Neural cell (in vitro differentiated cells): ENCODE results near the gene GPR152. TPM values are rescaled to one million over a fixed set of nuclear protein-coding genes. Genes with fewer than 3 reads are reported as not detected.

Experiments used
- H2AFZ ChIP-seq: fragments of 200-600, 300-800 bp; sonication (generic), shearing (Covaris generic); 2 replicates; pipeline ENCODE4 v1.6.0; 2014; ENCODE audit warnings: low read depth, mild to moderate bottlenecking, antibody characterized with exemption, low read length, moderate library complexity
- H3F3A ChIP-seq: fragments of 200-600 bp; shearing (Covaris generic); 2 replicates; pipeline ENCODE4 v1.6.1; 2016; ENCODE audit warnings: mild to moderate bottlenecking, moderate library complexity, mixed read lengths, antibody characterized with exemption, low read length; ENCODE audit not compliant: insufficient read depth, poor library complexity, severe bottlenecking
- H3K27ac ChIP-seq: fragments of 200-600, 300-800 bp; sonication (generic), shearing (Covaris generic); 2 replicates; pipeline ENCODE4 v1.5.1; 2014; ENCODE audit warnings: mild to moderate bottlenecking, low read length, moderate library complexity
- H3K27me3 ChIP-seq: fragments of 300-800, 200-600 bp; sonication (generic), shearing (Covaris generic); 2 replicates; pipeline ENCODE4 v1.6.0; 2014; ENCODE audit warnings: mild to moderate bottlenecking, low read depth, low read length, moderate library complexity; ENCODE audit not compliant: insufficient read depth
- H3K36me3 ChIP-seq: fragments of 300-800, 200-600 bp; sonication (generic), shearing (Covaris generic); 2 replicates; pipeline ENCODE4 v1.5.1; 2014; ENCODE audit warnings: mild to moderate bottlenecking, antibody characterized with exemption, low read length, moderate library complexity; ENCODE audit not compliant: insufficient read depth
- H3K4me2 ChIP-seq: fragments of 300-800, 200-600 bp; sonication (generic), shearing (Covaris generic); 2 replicates; pipeline ENCODE4 v1.6.0; 2014; ENCODE audit warnings: mild to moderate bottlenecking, low read length
- H3K4me3 ChIP-seq: fragments of 300-800, 200-600 bp; sonication (generic), shearing (Covaris generic); 2 replicates; pipeline ENCODE4 v1.5.1; 2014; ENCODE audit warnings: mild to moderate bottlenecking, low read length, moderate library complexity
- H3K79me2 ChIP-seq: fragments of 200-600 bp; shearing (Covaris generic); replicated peaks from 2 replicates; pipeline ENCODE4 v1.6.0; 2014; ENCODE audit warnings: mild to moderate bottlenecking, low read length, moderate library complexity; ENCODE audit not compliant: insufficient read depth
- H3K9ac ChIP-seq: fragments of 300-800, 200-600 bp; sonication (generic), shearing (Covaris generic); 2 replicates; pipeline ENCODE4 v1.6.1; 2016; ENCODE audit warnings: mild to moderate bottlenecking, low read length, mixed read lengths
- H3K9me2 ChIP-seq: fragments of 200-600 bp; shearing (Covaris generic); 2 replicates; pipeline ENCODE4 v1.6.1; 2016; ENCODE audit warnings: mild to moderate bottlenecking, low read length, mixed read lengths; ENCODE audit not compliant: insufficient read depth
- H3K9me3 ChIP-seq: fragments of 200-600, 300-800 bp; sonication (generic), shearing (Covaris generic); 2 replicates; pipeline ENCODE4 v1.6.1; 2016; ENCODE audit warnings: mild to moderate bottlenecking, mixed run types, low read length, moderate library complexity, mixed read lengths
- H4K20me1 ChIP-seq: fragments of 200-600 bp; shearing (Covaris generic); 2 replicates; pipeline ENCODE4 v1.6.1; 2016; ENCODE audit warnings: mild to moderate bottlenecking, mixed run types; ENCODE audit not compliant: insufficient read depth
- EP300 ChIP-seq: fragments of 450-650 bp; conservative IDR thresholded peaks from 2 replicates; pipeline ENCODE4 v1.6.1; 2014; ENCODE audit warnings: antibody characterized with exemption, mild to moderate bottlenecking, moderate library complexity; ENCODE audit not compliant: poor library complexity, severe bottlenecking
- EZH2 ChIP-seq: fragments of 200-600, 300-800 bp; shearing (Covaris generic), sonication (generic); IDR thresholded peaks from 2 replicates; pipeline ENCODE4 v1.6.1; 2014; ENCODE audit warnings: antibody characterized with exemption, low read length, borderline replicate concordance, mild to moderate bottlenecking; ENCODE audit not compliant: insufficient read depth, poor library complexity, severe bottlenecking
- MXI1 ChIP-seq: fragments of 450-650 bp; conservative IDR thresholded peaks from 2 replicates; pipeline ENCODE4 v1.6.1; 2014; ENCODE audit warnings: antibody characterized with exemption, mild to moderate bottlenecking; ENCODE audit not compliant: poor library complexity, severe bottlenecking
- POLR2AphosphoS5 ChIP-seq: IDR thresholded peaks from 2 replicates; pipeline ENCODE4 v1.6.1; 2012
- RAD21 ChIP-seq: fragments of 450-650 bp; conservative IDR thresholded peaks from 2 replicates; pipeline ENCODE4 v1.6.1; 2014; ENCODE audit warnings: antibody characterized with exemption, mild to moderate bottlenecking, moderate library complexity
- SMC3 ChIP-seq: fragments of 450-650 bp; conservative IDR thresholded peaks from 2 replicates; pipeline ENCODE4 v1.6.1; 2014; ENCODE audit warnings: antibody characterized with exemption, mild to moderate bottlenecking, moderate library complexity; ENCODE audit not compliant: poor library complexity
- TAF1 ChIP-seq: IDR thresholded peaks from 2 replicates; pipeline ENCODE4 v1.6.1; 2012; ENCODE audit warnings: low read depth
- polyA plus RNA-seq: library from polyadenylated mRNA; depleted of rRNA; stranded (reverse); fragments of >200 nt; gene quantifications from 2 replicates; pipeline ENCODE4 v1.2.3, GENCODE V29; 2014
- TF ChIP-seq, protein P1 (sequence below): fragments of 450-650 bp; IDR thresholded peaks from 2 replicates; pipeline ENCODE4 v1.5.1; 2014; ENCODE audit warnings: antibody characterized with exemption, mild to moderate bottlenecking, moderate library complexity; ENCODE audit not compliant: poor library complexity, severe bottlenecking
- TF ChIP-seq, protein P2 (sequence below): IDR thresholded peaks from 2 replicates; pipeline ENCODE4 v1.6.1; 2012; ENCODE audit warnings: borderline replicate concordance

The GPR152 gene
- polyA plus RNA-seq, 1 donor from 2014 or later, result not detected

DNA sequence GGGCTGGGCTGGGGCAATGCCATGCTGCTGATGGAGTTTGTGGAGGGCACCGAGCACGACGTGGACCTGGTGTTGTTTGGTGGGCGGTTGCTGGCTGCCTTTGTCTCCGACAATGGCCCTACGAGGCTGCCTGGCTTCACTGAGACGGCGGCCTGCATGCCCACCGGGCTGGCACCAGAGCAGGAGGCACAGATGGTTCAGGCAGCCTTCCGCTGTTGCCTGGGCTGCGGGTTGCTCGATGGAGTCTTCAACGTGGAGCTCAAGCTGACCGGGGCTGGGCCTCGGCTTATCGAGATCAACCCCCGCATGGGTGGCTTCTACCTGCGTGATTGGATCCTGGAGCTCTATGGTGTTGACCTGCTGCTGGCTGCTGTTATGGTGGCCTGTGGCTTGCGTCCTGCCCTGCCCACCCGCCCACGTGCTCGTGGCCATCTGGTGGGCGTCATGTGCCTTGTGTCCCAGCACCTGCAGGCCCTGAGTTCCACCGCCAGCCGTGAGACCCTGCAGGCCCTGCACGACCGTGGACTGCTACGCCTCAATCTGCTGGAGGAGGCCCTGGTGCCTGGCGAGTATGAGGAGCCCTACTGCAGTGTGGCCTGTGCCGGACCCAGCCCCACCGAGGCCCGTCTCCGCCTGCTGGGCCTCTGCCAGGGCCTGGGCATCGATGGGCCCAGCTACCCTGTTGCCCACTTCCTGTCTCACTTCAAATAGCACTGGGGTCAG lies 28.5 kb downstream of the GPR152 start:
- TF ChIP-seq, protein P1, sequence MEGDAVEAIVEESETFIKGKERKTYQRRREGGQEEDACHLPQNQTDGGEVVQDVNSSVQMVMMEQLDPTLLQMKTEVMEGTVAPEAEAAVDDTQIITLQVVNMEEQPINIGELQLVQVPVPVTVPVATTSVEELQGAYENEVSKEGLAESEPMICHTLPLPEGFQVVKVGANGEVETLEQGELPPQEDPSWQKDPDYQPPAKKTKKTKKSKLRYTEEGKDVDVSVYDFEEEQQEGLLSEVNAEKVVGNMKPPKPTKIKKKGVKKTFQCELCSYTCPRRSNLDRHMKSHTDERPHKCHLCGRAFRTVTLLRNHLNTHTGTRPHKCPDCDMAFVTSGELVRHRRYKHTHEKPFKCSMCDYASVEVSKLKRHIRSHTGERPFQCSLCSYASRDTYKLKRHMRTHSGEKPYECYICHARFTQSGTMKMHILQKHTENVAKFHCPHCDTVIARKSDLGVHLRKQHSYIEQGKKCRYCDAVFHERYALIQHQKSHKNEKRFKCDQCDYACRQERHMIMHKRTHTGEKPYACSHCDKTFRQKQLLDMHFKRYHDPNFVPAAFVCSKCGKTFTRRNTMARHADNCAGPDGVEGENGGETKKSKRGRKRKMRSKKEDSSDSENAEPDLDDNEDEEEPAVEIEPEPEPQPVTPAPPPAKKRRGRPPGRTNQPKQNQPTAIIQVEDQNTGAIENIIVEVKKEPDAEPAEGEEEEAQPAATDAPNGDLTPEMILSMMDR, result no peak
- TF ChIP-seq SMC3 (no peak), EZH2 (no peak), EP300 (no peak), POLR2AphosphoS5 (no peak), RAD21 (no peak), MXI1 (no peak), TAF1 (no peak)
- TF ChIP-seq, protein P2, sequence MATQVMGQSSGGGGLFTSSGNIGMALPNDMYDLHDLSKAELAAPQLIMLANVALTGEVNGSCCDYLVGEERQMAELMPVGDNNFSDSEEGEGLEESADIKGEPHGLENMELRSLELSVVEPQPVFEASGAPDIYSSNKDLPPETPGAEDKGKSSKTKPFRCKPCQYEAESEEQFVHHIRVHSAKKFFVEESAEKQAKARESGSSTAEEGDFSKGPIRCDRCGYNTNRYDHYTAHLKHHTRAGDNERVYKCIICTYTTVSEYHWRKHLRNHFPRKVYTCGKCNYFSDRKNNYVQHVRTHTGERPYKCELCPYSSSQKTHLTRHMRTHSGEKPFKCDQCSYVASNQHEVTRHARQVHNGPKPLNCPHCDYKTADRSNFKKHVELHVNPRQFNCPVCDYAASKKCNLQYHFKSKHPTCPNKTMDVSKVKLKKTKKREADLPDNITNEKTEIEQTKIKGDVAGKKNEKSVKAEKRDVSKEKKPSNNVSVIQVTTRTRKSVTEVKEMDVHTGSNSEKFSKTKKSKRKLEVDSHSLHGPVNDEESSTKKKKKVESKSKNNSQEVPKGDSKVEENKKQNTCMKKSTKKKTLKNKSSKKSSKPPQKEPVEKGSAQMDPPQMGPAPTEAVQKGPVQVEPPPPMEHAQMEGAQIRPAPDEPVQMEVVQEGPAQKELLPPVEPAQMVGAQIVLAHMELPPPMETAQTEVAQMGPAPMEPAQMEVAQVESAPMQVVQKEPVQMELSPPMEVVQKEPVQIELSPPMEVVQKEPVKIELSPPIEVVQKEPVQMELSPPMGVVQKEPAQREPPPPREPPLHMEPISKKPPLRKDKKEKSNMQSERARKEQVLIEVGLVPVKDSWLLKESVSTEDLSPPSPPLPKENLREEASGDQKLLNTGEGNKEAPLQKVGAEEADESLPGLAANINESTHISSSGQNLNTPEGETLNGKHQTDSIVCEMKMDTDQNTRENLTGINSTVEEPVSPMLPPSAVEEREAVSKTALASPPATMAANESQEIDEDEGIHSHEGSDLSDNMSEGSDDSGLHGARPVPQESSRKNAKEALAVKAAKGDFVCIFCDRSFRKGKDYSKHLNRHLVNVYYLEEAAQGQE, result no peak
- Histone ChIP-seq H3K27me3 (no peaks in the 10 kb centered on the region), H3K9ac (no peak overlapping the region), H3K9me2 (no peaks in the 10 kb centered on the region), H3K79me2 (peaks cover 6% of the 10 kb centered on the region), H4K20me1 (no peaks in the 10 kb centered on the region), H3K4me2 (no peak overlapping the region), H3K4me3 (no peak overlapping the region), H3K36me3 (no peaks in the 10 kb centered on the region), H3K27ac (no peak overlapping the region), H2AFZ (no peak overlapping the region), H3K9me3 (no peaks in the 10 kb centered on the region), H3F3A (no peaks in the 10 kb centered on the region)

DNA sequence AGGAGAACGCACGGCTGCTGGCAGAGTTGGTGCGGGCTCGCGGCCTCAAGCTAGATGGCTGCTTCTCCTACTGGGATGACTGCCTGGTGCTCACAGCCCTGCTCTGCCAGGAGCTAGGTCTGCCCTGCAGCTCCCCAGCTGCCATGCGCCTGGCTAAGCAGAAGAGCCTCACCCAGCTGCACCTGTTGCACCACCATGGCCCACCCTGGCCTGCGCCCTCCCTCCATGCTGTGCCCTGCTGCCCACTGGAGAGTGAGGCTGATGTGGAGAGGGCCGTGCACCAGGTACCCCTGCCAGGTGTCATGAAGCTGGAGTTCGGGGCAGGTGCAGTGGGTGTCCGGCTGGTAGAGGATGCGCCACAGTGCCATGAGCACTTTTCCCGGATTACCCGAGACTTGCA lies 29.1 kb downstream of the GPR152 start:
- Histone ChIP-seq H3K9me2 (no peaks in the 10 kb centered on the region), H4K20me1 (no peaks in the 10 kb centered on the region)

More for the DNA sequence above, 29.1 kb downstream of the GPR152 start:
- H3K79me2 ChIP-seq, result peaks cover under 1% of the 10 kb centered on the region
- H3K4me2 ChIP-seq, result no peak overlapping the region
- H3K36me3 ChIP-seq, result no peaks in the 10 kb centered on the region
- H3K9me3 ChIP-seq, result no peaks in the 10 kb centered on the region
- H3K27ac ChIP-seq, result no peak overlapping the region
- H3K9ac ChIP-seq, result no peak overlapping the region
- no peak overlapping the region for H2AFZ ChIP-seq
- H3F3A ChIP-seq, result no peaks in the 10 kb centered on the region
- H3K4me3 ChIP-seq, result no peak overlapping the region
- no peaks in the 10 kb centered on the region for H3K27me3 ChIP-seq
- TF ChIP-seq TAF1, result no peak
